ENCODE results near the gene CRYBB1.
"Not testable (repeated sequence)": the region's sequence is repeated elsewhere in the genome, so short reads cannot be mapped to it uniquely, and the experiment has no call there.

The CRYBB1 gene

GRCh38 chr22:26619510-26619909 is 1.7 kb upstream of the CRYBB1 start:
- no peak for DNase-seq (ENCODE audit: low spot score)
- no peak for TF ChIP-seq CTCF (IDR thresholded peaks at IDR 0.05; ENCODE audit: extremely low read depth, missing control alignments)

GRCh38 chr22:26618455-26618854 is 628 bp upstream of the CRYBB1 start:
- TF ChIP-seq CTCF (IDR thresholded peaks at IDR 0.05; ENCODE audit: extremely low read depth, missing control alignments), result no peak
- DNase-seq (ENCODE audit: low spot score), result no peak

GRCh38 chr22:26616650-26617049 is 1.2 kb downstream of the CRYBB1 start:
- TF ChIP-seq CTCF (IDR thresholded peaks at IDR 0.05; ENCODE audit: extremely low read depth, missing control alignments), result no peak
- DNase-seq (ENCODE audit: low spot score), result no peak

DNA sequence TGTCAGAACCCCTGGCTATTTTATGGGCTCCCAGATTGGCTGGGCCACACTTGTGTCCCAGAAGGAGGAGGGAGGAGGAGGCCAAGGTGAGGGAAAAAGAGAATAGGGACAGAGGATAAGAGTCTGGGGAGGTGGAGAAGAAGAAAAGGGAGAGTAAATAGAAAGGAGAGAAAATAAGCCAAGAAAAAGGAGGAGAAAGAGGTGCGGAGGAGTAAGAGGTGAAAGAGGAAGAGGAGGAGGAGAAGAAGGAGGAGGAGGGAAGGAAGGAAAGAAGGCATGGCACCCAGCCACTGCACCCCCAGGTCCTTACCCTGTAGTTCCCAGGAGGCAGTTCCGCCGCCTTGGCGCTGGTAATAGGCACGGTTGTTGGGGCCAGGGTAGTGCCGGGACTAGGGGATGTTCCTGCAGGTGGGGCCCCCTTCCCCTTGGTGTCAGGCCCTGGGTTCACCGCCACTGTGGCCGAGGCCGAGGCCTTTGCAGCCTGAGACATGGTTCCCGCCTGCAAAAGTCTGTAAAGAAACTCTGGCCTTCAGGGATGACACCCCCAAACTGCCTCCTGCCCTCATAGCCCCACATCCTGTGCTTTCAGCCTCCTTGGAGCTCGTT is 1.9 kb downstream of the CRYBB1 start:
- TF ChIP-seq CTCF (IDR thresholded peaks at IDR 0.05; ENCODE audit: extremely low read depth, missing control alignments), result no peak
- no peak for DNase-seq (ENCODE audit: low spot score)

DNA sequence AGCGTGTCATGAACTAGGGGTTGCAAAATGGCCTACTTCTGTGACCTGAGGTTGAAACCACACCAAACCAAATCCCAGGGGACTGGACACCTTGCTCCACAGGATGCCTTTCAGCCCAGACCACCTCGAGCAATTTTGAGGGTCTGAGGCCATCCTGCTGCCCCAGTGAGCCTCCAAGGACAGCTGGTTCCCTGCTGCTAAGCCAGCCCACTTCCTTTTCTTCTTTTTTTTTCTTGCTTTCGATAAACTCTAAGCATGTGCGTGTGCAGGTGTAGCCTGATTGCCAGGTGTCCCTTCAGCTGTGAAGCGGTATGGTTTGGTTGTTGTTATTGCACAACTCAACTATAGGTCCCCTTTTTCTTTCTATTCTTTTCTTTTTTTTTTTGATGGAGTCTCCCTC is 2.7 kb downstream of the CRYBB1 start:
- peak; percentile 57 for DNase-seq (ENCODE audit: low spot score)
- no peak for TF ChIP-seq CTCF (IDR thresholded peaks at IDR 0.05; ENCODE audit: extremely low read depth, missing control alignments)

DNA sequence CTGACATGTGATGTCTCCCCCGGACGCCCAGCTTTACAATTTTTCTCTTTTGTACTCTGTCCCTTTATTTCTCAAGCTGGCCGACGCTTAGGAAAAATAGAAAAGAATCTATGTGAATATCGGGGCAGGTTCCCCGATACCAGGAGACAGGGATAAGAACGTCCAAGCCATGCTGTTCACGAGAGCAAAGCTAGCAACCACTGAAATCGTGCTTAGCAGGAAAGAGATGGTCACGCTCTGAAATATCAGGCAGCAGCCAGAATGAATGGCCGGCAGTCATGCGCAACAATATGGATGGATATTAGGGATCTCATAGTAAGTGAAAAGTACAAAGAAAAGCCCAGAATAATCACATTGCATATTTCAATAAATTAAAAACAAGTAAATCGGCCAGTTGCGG is 3.5 kb downstream of the CRYBB1 start:
- TF ChIP-seq CTCF (IDR thresholded peaks at IDR 0.05; ENCODE audit: extremely low read depth, missing control alignments), result no peak
- no peak for DNase-seq (ENCODE audit: low spot score)

GRCh38 chr22:26613753-26614152 is 4.1 kb downstream of the CRYBB1 start:
- DNase-seq (ENCODE audit: low spot score), result not testable (repeated sequence)

DNA sequence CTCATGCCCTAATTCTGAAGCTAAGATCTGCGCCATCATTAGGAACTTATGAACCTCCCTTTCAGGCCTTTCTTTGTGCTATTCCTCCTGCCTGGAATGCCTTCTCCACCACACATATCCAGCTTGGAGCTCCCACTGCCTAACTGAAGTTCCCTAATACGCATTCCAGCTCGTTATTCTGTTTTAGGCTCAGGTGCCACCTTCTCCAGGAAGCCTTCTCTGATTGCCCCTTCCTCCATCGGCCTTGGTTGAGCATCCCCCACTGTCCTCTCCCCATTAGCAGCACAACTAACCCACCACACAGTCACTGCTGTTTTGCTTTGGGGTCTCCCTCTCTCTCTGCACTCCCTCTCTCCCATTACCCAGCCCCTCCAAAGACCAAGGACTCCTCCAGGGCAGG is 5.2 kb downstream of the CRYBB1 start:
- DNase-seq (ENCODE audit: low spot score), result no peak

More for the DNA sequence above, 5.2 kb downstream of the CRYBB1 start:
- no peak for TF ChIP-seq CTCF (IDR thresholded peaks at IDR 0.05; ENCODE audit: extremely low read depth, missing control alignments)
